ENCODE data around the gene AKIP1. TPM values are rescaled to one million over a fixed set of nuclear protein-coding genes. Genes with fewer than 3 reads are reported as not detected.

The AKIP1 gene
- total RNA-seq, 1 donor from 2014 or later: 27.1 TPM

GRCh38 chr11:8956860-8957259, 45.9 kb downstream of the AKIP1 start:
- DNase-seq (no peak), ATAC-seq (no peak)
- peaks cover 50% of the 10 kb centered on the region for H3K36me3 ChIP-seq
- intact Hi-C loops (cut with DNase I): no loop called here
- H3K4me1 ChIP-seq: peaks cover 22% of the 10 kb centered on the region
- no peaks in the 10 kb centered on the region for H3K9me3 ChIP-seq
- H3K27ac ChIP-seq: no peak overlapping the region
- H3K4me3 ChIP-seq: no peak overlapping the region
- H3K27me3 ChIP-seq: no peaks in the 10 kb centered on the region
- TF ChIP-seq, protein P1, sequence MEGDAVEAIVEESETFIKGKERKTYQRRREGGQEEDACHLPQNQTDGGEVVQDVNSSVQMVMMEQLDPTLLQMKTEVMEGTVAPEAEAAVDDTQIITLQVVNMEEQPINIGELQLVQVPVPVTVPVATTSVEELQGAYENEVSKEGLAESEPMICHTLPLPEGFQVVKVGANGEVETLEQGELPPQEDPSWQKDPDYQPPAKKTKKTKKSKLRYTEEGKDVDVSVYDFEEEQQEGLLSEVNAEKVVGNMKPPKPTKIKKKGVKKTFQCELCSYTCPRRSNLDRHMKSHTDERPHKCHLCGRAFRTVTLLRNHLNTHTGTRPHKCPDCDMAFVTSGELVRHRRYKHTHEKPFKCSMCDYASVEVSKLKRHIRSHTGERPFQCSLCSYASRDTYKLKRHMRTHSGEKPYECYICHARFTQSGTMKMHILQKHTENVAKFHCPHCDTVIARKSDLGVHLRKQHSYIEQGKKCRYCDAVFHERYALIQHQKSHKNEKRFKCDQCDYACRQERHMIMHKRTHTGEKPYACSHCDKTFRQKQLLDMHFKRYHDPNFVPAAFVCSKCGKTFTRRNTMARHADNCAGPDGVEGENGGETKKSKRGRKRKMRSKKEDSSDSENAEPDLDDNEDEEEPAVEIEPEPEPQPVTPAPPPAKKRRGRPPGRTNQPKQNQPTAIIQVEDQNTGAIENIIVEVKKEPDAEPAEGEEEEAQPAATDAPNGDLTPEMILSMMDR (IDR thresholded peaks at IDR 0.05): no peak

DNA sequence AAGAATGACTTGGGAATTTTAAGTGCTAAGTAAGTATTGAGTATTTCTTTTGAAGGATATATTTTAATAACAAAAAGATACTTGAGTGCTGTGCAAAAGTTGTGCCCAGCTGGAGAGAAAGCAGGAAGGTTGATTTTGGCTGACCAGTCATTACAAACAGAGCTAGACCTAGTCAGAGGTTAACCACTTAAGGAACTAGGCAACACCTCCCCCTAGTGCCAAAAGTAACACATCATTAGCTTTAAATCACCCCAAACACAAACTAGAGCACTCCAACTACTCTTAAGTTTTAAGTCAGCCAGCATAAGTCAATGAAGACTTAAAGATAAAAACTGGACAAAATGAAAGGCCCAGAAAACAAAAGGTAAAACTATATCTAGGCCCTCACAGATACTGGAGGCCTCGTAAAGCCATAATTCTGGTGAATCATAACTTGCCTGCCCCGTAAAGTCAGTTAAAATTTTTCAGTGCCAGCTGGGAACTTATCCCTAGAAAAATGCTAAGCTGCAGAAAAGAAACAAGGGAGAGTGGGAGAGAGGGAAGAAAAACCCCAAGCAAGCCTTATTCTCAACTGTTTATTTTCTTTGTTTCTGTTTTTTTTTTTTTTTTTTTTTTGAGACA, 48.7 kb downstream of the AKIP1 start:
- DNase-seq (no peak), ATAC-seq (peak; percentile 64)
- H3K4me3 ChIP-seq: no peak overlapping the region

GRCh38 chr11:8961401-8961800, 50.4 kb downstream of the AKIP1 start:
- no peak for DNase-seq
- H3K4me3 ChIP-seq: no peak overlapping the region
- intact Hi-C loops (cut with DNase I): no loop called here
- H3K4me1 ChIP-seq: peaks cover 41% of the 10 kb centered on the region
- H3K36me3 ChIP-seq: peaks cover 11% of the 10 kb centered on the region
- no peaks in the 10 kb centered on the region for H3K9me3 ChIP-seq
- H3K27ac ChIP-seq: no peak overlapping the region
- ATAC-seq: no peak
- TF ChIP-seq, protein P1 (IDR thresholded peaks at IDR 0.05): no peak
- H3K27me3 ChIP-seq: no peaks in the 10 kb centered on the region

More for the DNA sequence above, 48.7 kb downstream of the AKIP1 start:
- H3K27me3 ChIP-seq: no peaks in the 10 kb centered on the region
- TF ChIP-seq, protein P1 (IDR thresholded peaks at IDR 0.05): peak; percentile 51
- intact Hi-C loops (cut with DNase I): no loop called here
- H3K9me3 ChIP-seq: no peaks in the 10 kb centered on the region
- H3K36me3 ChIP-seq: peaks cover 27% of the 10 kb centered on the region
- H3K4me1 ChIP-seq: peaks cover 37% of the 10 kb centered on the region
- peak overlapping the region; percentile 49 for H3K27ac ChIP-seq

- no peak for ATAC-seq
- H3K27ac ChIP-seq: peak overlapping the region; percentile 98
Measured at GRCh38 chr11:8962841-8963240, 51.9 kb downstream of the AKIP1 start.

GRCh38 chr11:8963569-8964323, 52.8 kb downstream of the AKIP1 start:
- intact Hi-C loops (cut with DNase I): no loop called here
- H3K36me3 ChIP-seq: peaks cover 11% of the 10 kb centered on the region
- H3K4me1 ChIP-seq: peaks cover 39% of the 10 kb centered on the region
- no peaks in the 10 kb centered on the region for H3K9me3 ChIP-seq
- peak; percentile 86 for ATAC-seq
- peak overlapping the region; percentile 98 for H3K27ac ChIP-seq
- peak overlapping the region; percentile 81 for H3K4me3 ChIP-seq
- peak; percentile 94 for DNase-seq
- H3K27me3 ChIP-seq: no peaks in the 10 kb centered on the region
- TF ChIP-seq, protein P1 (IDR thresholded peaks at IDR 0.05): no peak

More at GRCh38 chr11:8962841-8963240, 51.9 kb downstream of the AKIP1 start:
- TF ChIP-seq, protein P1 (IDR thresholded peaks at IDR 0.05): no peak
- no peaks in the 10 kb centered on the region for H3K9me3 ChIP-seq
- no peak for DNase-seq
- intact Hi-C loops (cut with DNase I): no loop called here
- H3K27me3 ChIP-seq: no peaks in the 10 kb centered on the region
- H3K36me3 ChIP-seq: peaks cover 11% of the 10 kb centered on the region
- H3K4me1 ChIP-seq: peaks cover 41% of the 10 kb centered on the region
- H3K4me3 ChIP-seq: peak overlapping the region; percentile 81

All from upper lobe of right lung (tissue), 1 donor.